ENCODE results near the gene SPOCK1.

SPOCK1 gene

DNA sequence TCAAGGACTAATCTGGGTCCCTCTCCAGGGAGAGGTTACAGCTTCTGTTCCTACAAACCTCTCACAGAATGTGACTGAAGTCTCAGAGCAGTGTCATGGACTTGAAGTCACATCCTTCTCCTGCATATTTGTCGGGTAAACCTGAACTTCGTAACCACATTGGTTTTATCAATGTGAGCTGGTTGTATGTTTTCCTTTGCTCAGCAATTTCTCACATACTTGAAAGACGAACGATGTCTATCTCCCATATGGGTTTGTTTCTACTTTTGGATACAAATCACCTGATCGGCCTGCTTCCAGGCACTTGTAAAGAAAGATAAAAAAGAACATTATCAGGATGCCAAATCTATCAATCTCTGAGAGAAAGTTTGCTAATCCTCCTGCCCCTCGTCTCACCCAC lies 411.0 kb downstream of the SPOCK1 start:
- H3K4me3 ChIP-seq (replicated peaks; ENCODE audit: low read depth, low read length), result no peak overlapping the region
- TF ChIP-seq, protein P1, sequence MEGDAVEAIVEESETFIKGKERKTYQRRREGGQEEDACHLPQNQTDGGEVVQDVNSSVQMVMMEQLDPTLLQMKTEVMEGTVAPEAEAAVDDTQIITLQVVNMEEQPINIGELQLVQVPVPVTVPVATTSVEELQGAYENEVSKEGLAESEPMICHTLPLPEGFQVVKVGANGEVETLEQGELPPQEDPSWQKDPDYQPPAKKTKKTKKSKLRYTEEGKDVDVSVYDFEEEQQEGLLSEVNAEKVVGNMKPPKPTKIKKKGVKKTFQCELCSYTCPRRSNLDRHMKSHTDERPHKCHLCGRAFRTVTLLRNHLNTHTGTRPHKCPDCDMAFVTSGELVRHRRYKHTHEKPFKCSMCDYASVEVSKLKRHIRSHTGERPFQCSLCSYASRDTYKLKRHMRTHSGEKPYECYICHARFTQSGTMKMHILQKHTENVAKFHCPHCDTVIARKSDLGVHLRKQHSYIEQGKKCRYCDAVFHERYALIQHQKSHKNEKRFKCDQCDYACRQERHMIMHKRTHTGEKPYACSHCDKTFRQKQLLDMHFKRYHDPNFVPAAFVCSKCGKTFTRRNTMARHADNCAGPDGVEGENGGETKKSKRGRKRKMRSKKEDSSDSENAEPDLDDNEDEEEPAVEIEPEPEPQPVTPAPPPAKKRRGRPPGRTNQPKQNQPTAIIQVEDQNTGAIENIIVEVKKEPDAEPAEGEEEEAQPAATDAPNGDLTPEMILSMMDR (IDR thresholded peaks at IDR 0.05; ENCODE audit: low read depth, low read length, missing control alignments), result no peak
- no peak for DNase-seq (ENCODE audit: extremely low read depth, low read depth)

DNA sequence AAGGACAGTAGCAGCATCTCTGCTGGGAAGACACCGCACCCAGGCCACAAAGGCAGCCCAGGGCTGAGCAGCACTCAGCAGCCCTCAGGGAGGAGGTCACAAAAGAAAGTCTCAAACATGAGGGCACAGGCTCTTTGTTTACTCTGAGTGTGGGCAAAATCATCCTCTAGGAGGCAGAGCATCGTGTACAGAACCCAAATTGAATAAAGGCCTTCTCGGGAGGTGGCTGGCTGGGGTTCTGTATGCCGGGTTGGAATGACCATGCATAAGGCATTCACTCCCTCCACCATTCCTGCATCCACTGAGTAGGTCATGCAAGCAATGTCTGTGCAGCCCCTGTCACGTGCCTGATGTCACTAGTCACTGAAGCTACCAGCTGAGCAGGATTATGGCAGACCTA lies 412.8 kb downstream of the SPOCK1 start:
- no peak overlapping the region for H3K4me3 ChIP-seq (replicated peaks; ENCODE audit: low read depth, low read length)
- TF ChIP-seq, protein P1 (IDR thresholded peaks at IDR 0.05; ENCODE audit: low read depth, low read length, missing control alignments), result no peak
- DNase-seq (ENCODE audit: extremely low read depth, low read depth), result no peak

DNA sequence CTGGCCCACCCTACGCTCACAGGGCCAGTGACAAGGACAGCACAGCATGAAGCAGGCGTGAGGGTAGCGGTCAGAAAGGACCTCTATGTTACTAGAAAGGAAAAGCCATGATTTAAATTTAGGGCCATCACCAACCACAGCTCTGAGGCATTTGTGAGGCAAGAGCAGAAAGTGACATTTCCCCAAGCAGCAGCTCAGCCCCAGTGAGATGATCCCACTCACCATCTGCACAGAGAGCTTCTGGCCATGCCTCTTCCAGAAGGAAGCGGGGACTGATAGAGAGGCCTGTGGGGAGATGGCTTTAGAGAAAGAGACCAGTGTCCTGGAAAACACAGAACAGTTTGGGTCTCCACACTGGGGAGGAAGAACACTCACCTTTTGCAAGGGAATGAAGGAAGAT lies 413.9 kb downstream of the SPOCK1 start:
- H3K4me3 ChIP-seq (replicated peaks; ENCODE audit: low read depth, low read length), result no peak overlapping the region
- no peak for DNase-seq (ENCODE audit: extremely low read depth, low read depth)
- TF ChIP-seq, protein P1 (IDR thresholded peaks at IDR 0.05; ENCODE audit: low read depth, low read length, missing control alignments), result no peak

DNA sequence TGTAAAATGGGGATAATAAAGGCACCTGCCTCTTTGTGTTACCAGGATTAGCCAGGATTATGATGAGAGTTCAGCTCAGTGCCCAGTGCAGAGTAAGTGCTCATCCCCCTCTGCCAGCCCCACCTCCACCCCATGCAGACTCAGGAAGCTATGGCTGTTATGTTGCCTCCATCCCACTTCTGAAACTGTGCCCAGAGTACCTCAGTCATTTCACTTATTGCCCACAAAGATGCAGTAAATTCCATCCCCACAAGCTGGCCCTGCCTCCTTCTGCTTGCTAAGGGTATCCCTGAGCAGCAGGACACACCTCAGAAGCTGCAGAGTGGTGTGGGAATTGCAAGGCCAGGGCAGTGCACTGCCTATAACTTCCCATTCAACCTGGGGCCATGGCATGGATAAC lies 415.1 kb downstream of the SPOCK1 start:
- H3K4me3 ChIP-seq (replicated peaks; ENCODE audit: low read depth, low read length), result no peak overlapping the region
- TF ChIP-seq, protein P1 (IDR thresholded peaks at IDR 0.05; ENCODE audit: low read depth, low read length, missing control alignments), result no peak
- DNase-seq (ENCODE audit: extremely low read depth, low read depth), result no peak

DNA sequence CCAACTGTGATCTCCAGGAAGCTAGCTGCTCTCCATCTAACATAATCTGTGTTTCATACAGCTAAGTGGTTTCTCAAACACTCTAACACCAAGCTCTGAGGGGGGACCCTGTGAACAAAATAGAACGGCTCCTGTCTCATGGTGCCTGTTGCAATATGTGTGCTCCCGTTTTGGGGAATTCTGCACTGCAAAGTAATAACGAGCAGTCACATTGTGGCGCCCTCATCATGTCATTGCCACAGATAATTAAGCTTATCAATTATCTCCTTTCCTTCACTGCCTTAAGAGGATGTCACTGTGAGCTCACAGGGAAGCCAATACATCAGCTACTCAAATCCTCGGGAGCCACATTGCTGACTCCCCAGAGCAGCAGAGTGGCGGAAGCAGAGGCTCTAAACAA lies 416.2 kb downstream of the SPOCK1 start:
- H3K4me3 ChIP-seq (replicated peaks; ENCODE audit: low read depth, low read length), result no peak overlapping the region
- no peak for DNase-seq (ENCODE audit: extremely low read depth, low read depth)

DNA sequence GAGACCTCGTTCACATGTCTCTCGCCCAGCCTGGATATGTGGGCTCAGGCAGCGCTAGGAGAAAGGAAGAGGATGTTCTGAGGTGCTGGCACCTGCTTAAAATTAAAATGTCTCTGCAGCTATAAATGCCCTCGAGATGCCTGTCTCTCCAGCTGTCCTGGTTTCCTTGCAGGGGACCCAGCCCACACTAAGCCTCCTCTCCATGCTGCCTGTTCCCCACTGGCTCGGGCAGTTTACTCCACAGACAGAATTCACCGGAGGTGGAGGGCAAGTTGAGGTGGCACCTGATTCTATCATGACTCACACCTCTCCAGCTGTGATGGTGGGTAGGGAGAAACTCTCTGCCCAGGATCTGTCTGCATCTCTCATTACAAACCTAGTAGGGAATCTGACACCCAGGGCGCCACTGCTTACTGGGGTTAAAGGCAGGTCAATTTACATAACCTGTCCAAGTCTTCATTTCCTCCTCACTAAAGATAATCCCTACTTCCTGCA lies 420.9 kb downstream of the SPOCK1 start:
- DNase-seq (ENCODE audit: extremely low read depth, low read depth), result no peak
- TF ChIP-seq, protein P1 (IDR thresholded peaks at IDR 0.05; ENCODE audit: low read depth, low read length, missing control alignments), result no peak
- H3K4me3 ChIP-seq (replicated peaks; ENCODE audit: low read depth, low read length), result no peak overlapping the region

More for the DNA sequence above, 416.2 kb downstream of the SPOCK1 start:
- TF ChIP-seq, protein P1 (IDR thresholded peaks at IDR 0.05; ENCODE audit: low read depth, low read length, missing control alignments), result no peak
